CD4-positive, alpha-beta T cell (primary cell): ENCODE measurements around the gene ZDHHC23. TPM values are rescaled to one million over a fixed set of nuclear protein-coding genes. Genes with fewer than 3 reads are reported as not detected.

Source experiments
- ATAC-seq: fragments of 200-7000 bp; cut with Tn5 transposase; one replicate; pipeline ENCODE4 v1.10.0; 2022; ENCODE audit warnings: mild to moderate bottlenecking; ENCODE audit not compliant: poor library complexity
- CTCF ChIA-PET: fragments of 350-600 bp; sonication (Branson Sonifier 250); formaldehyde crosslinking; loops from one replicate; lab custom pipeline; 2021; ENCODE audit warnings: antibody characterized with exemption, inconsistent platforms; lab: Charles Lee
- POLR2A ChIA-PET: fragments of 350-600 bp; sonication (Branson Sonifier 250); formaldehyde crosslinking; loops from one replicate; lab custom pipeline; 2021; ENCODE audit warnings: antibody characterized with exemption, inconsistent platforms; lab: Charles Lee
- DNase-seq, 14 experiments: peaks; one replicate each; pipeline ENCODE4 v3.0.0-alpha.2; 2013 to 2020; ENCODE audit warnings: mixed read lengths in 2 of 14
- H3K27ac ChIP-seq, 2 donors: one replicate each; pipeline versions ENCODE4 v1.5.1 to v1.7.0; 2013; ENCODE audit warnings: low read length in 2 of 2, low read depth in 1 of 2, mild to moderate bottlenecking in 1 of 2
- H3K27me3 ChIP-seq, 2 experiments: 1 replicate in 1 of 2; 2 replicates in 1 of 2; pipeline versions ENCODE4 v1.6.1 to v1.7.0; 2013; ENCODE audit warnings: low read length in 2 of 2, control low read depth in 1 of 2, mild to moderate bottlenecking in 1 of 2, moderate library complexity in 1 of 2; ENCODE audit not compliant: insufficient read depth in 2 of 2, control insufficient read depth in 1 of 2
- H3K36me3 ChIP-seq: one replicate; pipeline ENCODE4 v1.6.1; 2013; ENCODE audit warnings: low read length, control low read depth; ENCODE audit not compliant: insufficient read depth
- H3K4me1 ChIP-seq: one replicate; pipeline ENCODE4 v1.6.1; 2013; ENCODE audit warnings: low read length, control low read depth; ENCODE audit not compliant: insufficient read depth
- H3K4me3 ChIP-seq: one replicate; pipeline ENCODE4 v1.5.1; 2013; ENCODE audit warnings: mild to moderate bottlenecking, low read length, moderate library complexity
- H3K9me3 ChIP-seq, 2 experiments: 1 replicate in 1 of 2; 2 replicates in 1 of 2; pipeline versions ENCODE4 v1.6.1 to v1.7.0; 2013; ENCODE audit warnings: low read length in 2 of 2, mild to moderate bottlenecking in 2 of 2, control low read depth in 1 of 2, moderate library complexity in 1 of 2; ENCODE audit not compliant: control insufficient read depth in 1 of 2, insufficient read depth in 1 of 2
- H3K27ac Mint-ChIP-seq: one replicate; pipeline ENCODE4 v1.8.0; 2020; ENCODE audit warnings: mixed read lengths
- H3K27me3 Mint-ChIP-seq: one replicate; pipeline ENCODE4 v1.8.0; 2021; ENCODE audit warnings: mixed read lengths
- H3K36me3 Mint-ChIP-seq: one replicate; pipeline ENCODE4 v1.8.0; 2021; ENCODE audit warnings: low read depth, mixed read lengths
- H3K4me1 Mint-ChIP-seq: one replicate; pipeline ENCODE4 v1.8.0; 2021; ENCODE audit warnings: low read depth, mixed read lengths
- H3K4me3 Mint-ChIP-seq: one replicate; pipeline ENCODE4 v1.8.0; 2020; ENCODE audit warnings: mild to moderate bottlenecking, mixed read lengths
- H3K9me3 Mint-ChIP-seq: one replicate; pipeline ENCODE4 v1.8.0; 2020; ENCODE audit warnings: mixed read lengths
- CTCF ChIP-seq: fragments of 200-600 bp; IDR thresholded peaks from one replicate; pipeline ENCODE4 v1.8.0; 2022; ENCODE audit warnings: antibody characterized with exemption, mild to moderate bottlenecking
- intact Hi-C, 2 experiments: fragments of 100-400 bp; cut with DNase I in 1 of 2; cut with micrococcal nuclease in 1 of 2; formaldehyde crosslinking; loops; one replicate each; pipeline versions ENCODE4 v1.15.1 to v1.9.0; 2023 to 2025; cut with DNase I, micrococcal nuclease
- total RNA-seq, 174 experiments: library from RNA in 2 of 174; stranded (reverse) in 2 of 174; gene quantifications; one replicate each; pipeline ENCODE4 v1.2.3 and lab custom pipeline; 2021 to 2026

ZDHHC23 gene
- total RNA-seq, 2 experiments from 2014 or later, result 3.2 TPM

DNA sequence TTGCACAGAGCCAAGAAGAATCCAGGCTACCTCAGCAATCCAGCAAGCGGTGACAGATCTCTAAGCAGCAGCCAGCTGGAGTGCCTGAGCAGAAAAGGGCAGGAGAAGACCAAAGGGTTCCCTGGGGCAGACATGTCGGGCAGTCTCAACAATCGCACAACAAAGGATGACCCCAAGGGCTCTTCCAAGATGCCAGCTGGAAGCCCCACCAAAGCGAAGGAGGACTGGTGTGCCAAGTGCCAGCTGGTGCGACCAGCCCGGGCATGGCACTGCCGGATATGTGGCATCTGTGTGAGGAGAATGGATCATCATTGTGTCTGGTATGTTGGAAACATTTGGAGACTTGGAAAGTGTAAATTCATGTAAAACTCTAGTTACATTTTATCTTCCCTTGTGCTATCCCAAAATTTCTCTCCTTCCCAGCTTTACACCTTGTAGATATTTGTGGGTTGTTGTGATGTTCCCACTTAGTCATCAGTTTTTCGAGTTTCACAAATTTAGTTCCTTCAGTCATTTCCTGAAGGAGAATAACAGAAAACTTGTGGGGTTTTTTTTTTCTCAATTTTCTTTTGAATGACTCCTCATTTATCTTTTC, 6.4 kb downstream of the ZDHHC23 start:
- intact Hi-C loops, result no loop called here
- no peak for TF ChIP-seq CTCF
- Mint-ChIP-seq H3K27ac (no peak overlapping the region), H3K4me3 (no peak overlapping the region), H3K9me3 (no peaks in the 10 kb centered on the region), H3K36me3 (no peaks in the 10 kb centered on the region), H3K27me3 (no peaks in the 10 kb centered on the region), H3K4me1 (peaks cover 13% of the 10 kb centered on the region)
- ATAC-seq (no peak), DNase-seq (no peak)
- no peaks in the 10 kb centered on the region for H3K9me3 ChIP-seq
- CTCF ChIA-PET, result interaction anchor here (0.6 kb wide), 1 partner anchor 121 kb away, joined by 3 read pairs; no protein-coding TSS in a partner anchor
- peaks cover 7% of the 10 kb centered on the region for H3K4me1 ChIP-seq
- no peak overlapping the region for H3K4me3 ChIP-seq
- no peak overlapping the region for H3K27ac ChIP-seq
- POLR2A ChIA-PET, result no interaction called here
- peaks cover 5% of the 10 kb centered on the region for H3K36me3 ChIP-seq
- no peaks in the 10 kb centered on the region for H3K27me3 ChIP-seq

- Histone ChIP-seq H3K4me3 (no peak overlapping the region), H3K36me3 (no peaks in the 10 kb centered on the region), H3K9me3 (no peaks in the 10 kb centered on the region), H3K27ac (no peak overlapping the region), H3K4me1 (no peaks in the 10 kb centered on the region), H3K27me3 (no peaks in the 10 kb centered on the region)
- no peaks in the 10 kb centered on the region for H3K27me3 Mint-ChIP-seq
- no peak for TF ChIP-seq CTCF
- H3K4me1 Mint-ChIP-seq, result peaks cover 8% of the 10 kb centered on the region
- POLR2A ChIA-PET, result no interaction called here
- no peak for DNase-seq
- H3K9me3 Mint-ChIP-seq, result no peaks in the 10 kb centered on the region
- CTCF ChIA-PET, result no interaction called here
- ATAC-seq, result no peak
- no peak overlapping the region for H3K4me3 Mint-ChIP-seq
- intact Hi-C loops, result no loop called here
- no peak overlapping the region for H3K27ac Mint-ChIP-seq
- H3K36me3 Mint-ChIP-seq, result peaks cover 4% of the 10 kb centered on the region
Measured at GRCh38 chr3:113963879-113964278, 16.1 kb downstream of the ZDHHC23 start.

DNA sequence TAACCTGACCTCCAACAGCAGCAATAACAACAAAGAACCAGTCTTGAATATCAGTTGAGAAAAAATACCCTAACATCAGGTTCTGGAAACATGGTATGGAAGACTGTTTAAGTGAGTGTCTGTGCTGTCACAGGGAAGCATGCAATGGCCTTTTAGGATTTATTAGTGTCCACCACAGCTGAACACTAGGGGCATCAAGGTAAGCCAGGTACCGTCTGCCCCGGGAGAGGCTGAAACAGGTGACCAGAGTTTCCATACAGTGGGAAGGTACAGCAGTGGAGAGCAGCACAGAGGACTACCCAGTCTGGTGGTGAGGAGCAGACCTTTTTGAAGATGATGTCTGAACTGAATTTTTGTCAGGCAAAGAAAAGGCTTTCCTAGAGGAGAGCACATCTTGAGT, 18.4 kb downstream of the ZDHHC23 start:
- Mint-ChIP-seq H3K27ac (no peak overlapping the region), H3K9me3 (no peaks in the 10 kb centered on the region), H3K4me3 (no peak overlapping the region), H3K4me1 (peaks cover 8% of the 10 kb centered on the region), H3K36me3 (peaks cover under 1% of the 10 kb centered on the region), H3K27me3 (no peaks in the 10 kb centered on the region)
- Histone ChIP-seq H3K27me3 (no peaks in the 10 kb centered on the region), H3K36me3 (no peaks in the 10 kb centered on the region), H3K4me1 (no peaks in the 10 kb centered on the region), H3K4me3 (no peak overlapping the region), H3K27ac (no peak overlapping the region), H3K9me3 (no peaks in the 10 kb centered on the region)
- CTCF ChIA-PET, result no interaction called here
- POLR2A ChIA-PET, result no interaction called here
- TF ChIP-seq CTCF, result no peak
- no peak for DNase-seq
- ATAC-seq, result no peak
- intact Hi-C loops, result no loop called here
